HEK293 (cell line): ENCODE measurements around the gene MSI2.

Experiments
- CTCF ChIA-PET: fragments of 350-600 bp; formaldehyde crosslinking; extraction: SDS; loops from one replicate; lab custom pipeline; 2021; ENCODE audit warnings: antibody characterized with exemption; lab: Yijun Ruan, JAX
- POLR2A ChIA-PET: fragments of 300-600 bp; formaldehyde crosslinking; extraction: SDS; loops from one replicate; lab custom pipeline; 2020; ENCODE audit warnings: antibody characterized with exemption, inconsistent platforms; lab: Yijun Ruan, JAX
- H3K27ac ChIP-seq: fragments of 200-500 bp; sonication (Bioruptor generic); 2 replicates; pipeline ENCODE4 v1.5.1; 2014; ENCODE audit warnings: low read depth, low read length, control low read depth, inconsistent platforms; ENCODE audit errors: extremely low read depth
- H3K36me3 ChIP-seq, 2 experiments: fragments of 200-500 bp in 1 of 2; sonication (Bioruptor generic) in 1 of 2; 1 replicate in 1 of 2; 2 replicates in 1 of 2; pipeline ENCODE4 v1.5.1; 2014 to 2017; ENCODE audit warnings: inconsistent platforms in 2 of 2, low read length in 2 of 2; ENCODE audit not compliant: control insufficient read depth in 2 of 2, insufficient read depth in 1 of 2
- H3K4me1 ChIP-seq: fragments of 200-500 bp; sonication (Bioruptor generic); 2 replicates; pipeline ENCODE4 v1.5.1; 2014; ENCODE audit warnings: mild to moderate bottlenecking, low read length, inconsistent platforms; ENCODE audit not compliant: control insufficient read depth, insufficient read depth
- H3K4me3 ChIP-seq: 2 replicates; pipeline ENCODE4 v1.5.1; 2011; ENCODE audit warnings: low read depth, mild to moderate bottlenecking, control low read depth, low read length, moderate library complexity
- H3K9me3 ChIP-seq: fragments of 200-500 bp; sonication (Bioruptor generic); 2 replicates; pipeline ENCODE4 v1.5.1; 2014; ENCODE audit warnings: low read depth, low read length, inconsistent platforms; ENCODE audit not compliant: control insufficient read depth, insufficient read depth
- KLF1 ChIP-seq: fragments of 450-650 bp; formaldehyde crosslinking; IDR thresholded peaks from 2 replicates; pipeline ENCODE4 v1.5.1; 2016; ENCODE audit warnings: missing biosample characterization, missing genetic modification characterization
- TRIM28 ChIP-seq: IDR thresholded peaks from 2 replicates; pipeline ENCODE4 v1.6.1; 2011; ENCODE audit warnings: low read length, control low read depth, borderline replicate concordance
- ZNF16 ChIP-seq: fragments of 450-650 bp; formaldehyde crosslinking; IDR thresholded peaks from 2 replicates; pipeline ENCODE4 v1.5.1; 2016; ENCODE audit warnings: low read depth, missing biosample characterization, missing genetic modification characterization
- ZNF169 ChIP-seq: fragments of 450-650 bp; formaldehyde crosslinking; IDR thresholded peaks from 2 replicates; pipeline ENCODE4 v1.5.1; 2016; ENCODE audit warnings: missing biosample characterization, missing genetic modification characterization
- ZNF354C ChIP-seq: fragments of 450-650 bp; formaldehyde crosslinking; IDR thresholded peaks from 2 replicates; pipeline ENCODE4 v1.5.1; 2016; ENCODE audit warnings: missing biosample characterization, missing genetic modification characterization, low read depth, borderline replicate concordance
- ZNF423 ChIP-seq: fragments of 450-650 bp; formaldehyde crosslinking; IDR thresholded peaks from 2 replicates; pipeline ENCODE4 v1.5.1; 2016; ENCODE audit warnings: missing biosample characterization, missing genetic modification characterization
- ZNF704 ChIP-seq: fragments of 450-650 bp; formaldehyde crosslinking; IDR thresholded peaks from 2 replicates; pipeline ENCODE4 v1.5.1; 2016; ENCODE audit warnings: missing biosample characterization, missing genetic modification characterization
- ZNF776 ChIP-seq: fragments of 450-650 bp; formaldehyde crosslinking; IDR thresholded peaks from 2 replicates; pipeline ENCODE4 v1.5.0; 2017; ENCODE audit warnings: missing biosample characterization, missing genetic modification characterization, borderline replicate concordance
- ZSCAN23 ChIP-seq: fragments of 450-650 bp; formaldehyde crosslinking; IDR thresholded peaks from 2 replicates; pipeline ENCODE4 v1.5.1; 2016; ENCODE audit warnings: missing biosample characterization, missing genetic modification characterization
- TF ChIP-seq, protein P1 (sequence below): fragments of 450-650 bp; formaldehyde crosslinking; IDR thresholded peaks from 2 replicates; pipeline ENCODE4 v1.5.1; 2016; ENCODE audit warnings: missing biosample characterization, missing genetic modification characterization
- TF ChIP-seq, protein P2 (sequence below): fragments of 450-650 bp; formaldehyde crosslinking; IDR thresholded peaks from 2 replicates; pipeline ENCODE4 v1.5.1; 2017; ENCODE audit warnings: missing biosample characterization, missing genetic modification characterization
- TF ChIP-seq, protein P3 (sequence below): fragments of 450-650 bp; formaldehyde crosslinking; IDR thresholded peaks from 2 replicates; pipeline ENCODE4 v1.5.1; 2016; ENCODE audit warnings: missing biosample characterization, missing genetic modification characterization

The MSI2 gene

DNA sequence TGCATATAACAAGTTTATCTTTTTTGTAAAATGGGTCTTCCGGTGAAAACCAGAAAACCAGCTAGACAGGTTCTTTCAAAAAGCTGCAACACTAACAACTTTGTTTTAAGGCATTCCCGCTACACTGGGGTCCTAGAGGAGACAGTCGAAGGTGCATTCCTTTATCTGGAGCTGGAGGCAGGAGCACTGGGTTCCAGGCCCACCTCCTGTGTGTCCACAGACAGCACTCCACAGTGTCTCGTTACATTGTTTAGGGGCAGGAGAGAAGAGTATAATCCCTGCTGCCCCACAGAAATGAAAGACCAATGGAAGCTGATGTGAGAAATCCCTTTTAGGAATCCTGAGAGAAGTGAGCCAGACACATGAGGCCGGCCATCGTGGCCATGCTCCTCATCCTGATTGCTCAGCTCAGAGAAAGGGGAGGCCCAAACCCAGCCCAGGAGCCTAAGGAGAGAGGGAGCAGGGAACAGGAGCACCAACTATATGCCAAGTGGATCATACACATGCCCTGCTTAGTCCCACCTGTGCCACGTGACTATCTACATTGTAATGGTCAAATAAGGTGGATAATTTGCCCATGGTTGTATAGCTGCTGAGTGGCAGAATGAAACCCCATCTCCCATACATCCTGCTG, 429.3 kb downstream of the MSI2 start (continued):
- TF ChIP-seq, protein P1, sequence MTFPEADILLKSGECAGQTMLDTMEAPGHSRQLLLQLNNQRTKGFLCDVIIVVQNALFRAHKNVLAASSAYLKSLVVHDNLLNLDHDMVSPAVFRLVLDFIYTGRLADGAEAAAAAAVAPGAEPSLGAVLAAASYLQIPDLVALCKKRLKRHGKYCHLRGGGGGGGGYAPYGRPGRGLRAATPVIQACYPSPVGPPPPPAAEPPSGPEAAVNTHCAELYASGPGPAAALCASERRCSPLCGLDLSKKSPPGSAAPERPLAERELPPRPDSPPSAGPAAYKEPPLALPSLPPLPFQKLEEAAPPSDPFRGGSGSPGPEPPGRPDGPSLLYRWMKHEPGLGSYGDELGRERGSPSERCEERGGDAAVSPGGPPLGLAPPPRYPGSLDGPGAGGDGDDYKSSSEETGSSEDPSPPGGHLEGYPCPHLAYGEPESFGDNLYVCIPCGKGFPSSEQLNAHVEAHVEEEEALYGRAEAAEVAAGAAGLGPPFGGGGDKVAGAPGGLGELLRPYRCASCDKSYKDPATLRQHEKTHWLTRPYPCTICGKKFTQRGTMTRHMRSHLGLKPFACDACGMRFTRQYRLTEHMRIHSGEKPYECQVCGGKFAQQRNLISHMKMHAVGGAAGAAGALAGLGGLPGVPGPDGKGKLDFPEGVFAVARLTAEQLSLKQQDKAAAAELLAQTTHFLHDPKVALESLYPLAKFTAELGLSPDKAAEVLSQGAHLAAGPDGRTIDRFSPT (tag by site-specific recombination), result no peak
- TF ChIP-seq TRIM28, result no peak
- TF ChIP-seq ZNF776, result no peak
- no peak for TF ChIP-seq ZSCAN23 (tag by site-specific recombination)
- TF ChIP-seq ZNF169 (tag by site-specific recombination), result no peak

GRCh38 chr17:57687642-57688041, 431.3 kb downstream of the MSI2 start:
- Histone ChIP-seq H3K4me3 (no peak overlapping the region), H3K4me1 (no peaks in the 10 kb centered on the region), H3K9me3 (0 out of 2 replicates have a peak, but pooled peaks cover 2% of the 10 kb centered on the region), H3K36me3 (no peaks in the 10 kb centered on the region), H3K27ac (no peak overlapping the region)
- TF ChIP-seq ZNF16 (tag by site-specific recombination), result no peak
- POLR2A ChIA-PET, result no interaction called here
- CTCF ChIA-PET, result interaction anchor here (0.6 to 6.5 kb wide), 4 partner anchors 16 to 1329 kb away, joined by 3 to 54 read pairs (median 4); no protein-coding TSS in a partner anchor

GRCh38 chr17:57689254-57689653, 432.9 kb downstream of the MSI2 start:
- Histone ChIP-seq H3K27ac (no peak overlapping the region), H3K9me3 (0 out of 2 replicates have a peak, but pooled peaks cover 2% of the 10 kb centered on the region)
- TF ChIP-seq ZNF423, result no peak
- no peak for TF ChIP-seq KLF1 (tag by site-specific recombination)
- TF ChIP-seq ZNF704 (tag by site-specific recombination), result no peak
- TF ChIP-seq, protein P2, sequence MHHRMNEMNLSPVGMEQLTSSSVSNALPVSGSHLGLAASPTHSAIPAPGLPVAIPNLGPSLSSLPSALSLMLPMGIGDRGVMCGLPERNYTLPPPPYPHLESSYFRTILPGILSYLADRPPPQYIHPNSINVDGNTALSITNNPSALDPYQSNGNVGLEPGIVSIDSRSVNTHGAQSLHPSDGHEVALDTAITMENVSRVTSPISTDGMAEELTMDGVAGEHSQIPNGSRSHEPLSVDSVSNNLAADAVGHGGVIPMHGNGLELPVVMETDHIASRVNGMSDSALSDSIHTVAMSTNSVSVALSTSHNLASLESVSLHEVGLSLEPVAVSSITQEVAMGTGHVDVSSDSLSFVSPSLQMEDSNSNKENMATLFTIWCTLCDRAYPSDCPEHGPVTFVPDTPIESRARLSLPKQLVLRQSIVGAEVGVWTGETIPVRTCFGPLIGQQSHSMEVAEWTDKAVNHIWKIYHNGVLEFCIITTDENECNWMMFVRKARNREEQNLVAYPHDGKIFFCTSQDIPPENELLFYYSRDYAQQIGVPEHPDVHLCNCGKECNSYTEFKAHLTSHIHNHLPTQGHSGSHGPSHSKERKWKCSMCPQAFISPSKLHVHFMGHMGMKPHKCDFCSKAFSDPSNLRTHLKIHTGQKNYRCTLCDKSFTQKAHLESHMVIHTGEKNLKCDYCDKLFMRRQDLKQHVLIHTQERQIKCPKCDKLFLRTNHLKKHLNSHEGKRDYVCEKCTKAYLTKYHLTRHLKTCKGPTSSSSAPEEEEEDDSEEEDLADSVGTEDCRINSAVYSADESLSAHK, result peak; percentile 68
- TF ChIP-seq, protein P3, sequence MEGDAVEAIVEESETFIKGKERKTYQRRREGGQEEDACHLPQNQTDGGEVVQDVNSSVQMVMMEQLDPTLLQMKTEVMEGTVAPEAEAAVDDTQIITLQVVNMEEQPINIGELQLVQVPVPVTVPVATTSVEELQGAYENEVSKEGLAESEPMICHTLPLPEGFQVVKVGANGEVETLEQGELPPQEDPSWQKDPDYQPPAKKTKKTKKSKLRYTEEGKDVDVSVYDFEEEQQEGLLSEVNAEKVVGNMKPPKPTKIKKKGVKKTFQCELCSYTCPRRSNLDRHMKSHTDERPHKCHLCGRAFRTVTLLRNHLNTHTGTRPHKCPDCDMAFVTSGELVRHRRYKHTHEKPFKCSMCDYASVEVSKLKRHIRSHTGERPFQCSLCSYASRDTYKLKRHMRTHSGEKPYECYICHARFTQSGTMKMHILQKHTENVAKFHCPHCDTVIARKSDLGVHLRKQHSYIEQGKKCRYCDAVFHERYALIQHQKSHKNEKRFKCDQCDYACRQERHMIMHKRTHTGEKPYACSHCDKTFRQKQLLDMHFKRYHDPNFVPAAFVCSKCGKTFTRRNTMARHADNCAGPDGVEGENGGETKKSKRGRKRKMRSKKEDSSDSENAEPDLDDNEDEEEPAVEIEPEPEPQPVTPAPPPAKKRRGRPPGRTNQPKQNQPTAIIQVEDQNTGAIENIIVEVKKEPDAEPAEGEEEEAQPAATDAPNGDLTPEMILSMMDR (tag by site-specific recombination), result no peak
- TF ChIP-seq ZNF354C (tag by site-specific recombination), result no peak
- TF ChIP-seq, all 188 proteins: peak for 1
- Histone ChIP-seq H3K4me3 (no peak overlapping the region), H3K36me3 (no peaks in the 10 kb centered on the region), H3K4me1 (no peaks in the 10 kb centered on the region)
- POLR2A ChIA-PET, result no interaction called here
- CTCF ChIA-PET, result interaction anchor here (0.6 to 1.6 kb wide), 3 partner anchors 17 to 91 kb away, joined by 3 to 6 read pairs (median 3); no protein-coding TSS in a partner anchor
